Muscle of leg (tissue), 11 donors: ENCODE data around the gene EPHA4. TPM values are rescaled to one million over a fixed set of nuclear protein-coding genes. Genes with fewer than 3 reads are reported as not detected.

Experiments
- DNase-seq: peaks from one replicate; pipeline ENCODE4 v3.0.0; 2013
- H3K27ac ChIP-seq: one replicate; pipeline ENCODE4 v1.5.1; 2013; ENCODE audit warnings: mild to moderate bottlenecking, low read length, control low read depth
- H3K27me3 ChIP-seq: one replicate; pipeline ENCODE4 v1.6.1; 2013; ENCODE audit warnings: low read length; ENCODE audit not compliant: control insufficient read depth, insufficient read depth
- H3K36me3 ChIP-seq: one replicate; pipeline ENCODE4 v1.6.1; 2013; ENCODE audit warnings: low read length; ENCODE audit not compliant: control insufficient read depth, insufficient read depth
- H3K4me1 ChIP-seq: one replicate; pipeline ENCODE4 v1.6.1; 2013; ENCODE audit warnings: low read length; ENCODE audit not compliant: control insufficient read depth, insufficient read depth
- H3K4me3 ChIP-seq: one replicate; pipeline ENCODE4 v1.5.1; 2013; ENCODE audit warnings: low read length, control low read depth
- H3K9me3 ChIP-seq: replicated peaks from 2 replicates; pipeline ENCODE4 v1.6.1; 2013; ENCODE audit warnings: low read depth, low read length; ENCODE audit not compliant: control insufficient read depth
- WGBS: methylation state at CpG from one replicate; pipeline ENCODE4 v1.1.5; 2013; ENCODE audit warnings: missing lambda C conversion rate; ENCODE audit not compliant: insufficient coverage; 5-methylcytosine and 5-hydroxymethylcytosine counted together
- polyA plus RNA-seq, 8 donors: library from polyadenylated mRNA; unstranded; fragments of 120-200 nt; gene quantifications; one replicate each; pipeline versions ENCODE4 v1.2.1 to v1.2.3, GENCODE V29; 2013; ENCODE audit warnings: inconsistent platforms in 1 of 8, low replicate concordance in 1 of 8; ENCODE audit not compliant: insufficient read length in 8 of 8, insufficient read depth in 1 of 8
- total RNA-seq: library from RNA; stranded (reverse); fragments of 120-200 nt; gene quantifications from one replicate; pipeline ENCODE4 v1.2.4, GENCODE V29; 2013

EPHA4 gene
- total and polyA plus RNA-seq, 9 donors = 9.6 to 30.8 (median 15.1) TPM

DNA sequence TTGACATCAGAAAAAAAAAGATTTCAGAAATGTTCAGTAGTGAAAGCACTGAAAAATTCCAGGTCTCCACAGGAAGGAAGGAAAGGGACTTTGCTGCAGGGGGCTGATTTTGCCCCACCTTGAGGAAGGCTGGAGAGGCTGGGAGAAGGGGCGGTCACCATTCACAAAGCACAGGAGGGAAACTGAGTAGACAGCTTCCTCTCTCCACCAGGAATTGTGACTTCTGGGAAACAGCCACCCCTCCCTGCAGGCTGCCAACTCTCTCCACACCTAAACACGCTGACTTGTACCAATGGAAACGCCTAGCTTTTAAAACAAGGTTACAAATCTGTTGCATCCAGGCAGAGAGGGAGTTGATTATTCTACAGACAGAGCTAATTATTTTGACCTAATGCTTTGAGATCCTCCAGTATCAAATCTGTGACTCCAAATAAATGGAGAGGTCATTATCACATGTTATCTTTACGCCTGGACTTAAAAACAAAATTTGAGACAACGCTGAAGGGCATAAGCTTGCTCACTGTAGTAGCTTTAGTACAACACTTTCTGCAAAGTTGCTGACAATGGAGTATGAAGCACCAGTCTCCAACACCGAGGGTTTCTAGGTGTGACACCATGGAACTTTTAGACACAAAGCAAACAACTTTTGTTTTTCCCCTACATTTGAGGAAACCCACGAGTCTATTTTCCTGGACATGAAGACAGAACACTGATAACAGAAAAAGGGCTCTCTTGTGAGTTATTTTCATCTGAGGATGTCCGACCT, 42.7 kb downstream of the EPHA4 start:
- H3K27ac ChIP-seq = no peak overlapping the region
- H3K36me3 ChIP-seq = no peaks in the 10 kb centered on the region
- no peaks in the 10 kb centered on the region for H3K27me3 ChIP-seq
- H3K4me3 ChIP-seq = no peak overlapping the region
- DNase-seq = no peak
- H3K9me3 ChIP-seq = no peaks in the 10 kb centered on the region
- peaks cover 3% of the 10 kb centered on the region for H3K4me1 ChIP-seq
- WGBS = 90% methylated on average over 2 of the region's 8 CpGs

- Histone ChIP-seq H3K4me3 (no peak overlapping the region), H3K36me3 (no peaks in the 10 kb centered on the region), H3K9me3 (no peaks in the 10 kb centered on the region), H3K27me3 (no peaks in the 10 kb centered on the region), H3K27ac (no peak overlapping the region), H3K4me1 (peaks cover 3% of the 10 kb centered on the region)
- no CpG with 5 or more reads among the region's 6 CpGs for WGBS
- peak; percentile 33 for DNase-seq
Measured at GRCh38 chr2:221527776-221528309, 44.3 kb downstream of the EPHA4 start.

DNA sequence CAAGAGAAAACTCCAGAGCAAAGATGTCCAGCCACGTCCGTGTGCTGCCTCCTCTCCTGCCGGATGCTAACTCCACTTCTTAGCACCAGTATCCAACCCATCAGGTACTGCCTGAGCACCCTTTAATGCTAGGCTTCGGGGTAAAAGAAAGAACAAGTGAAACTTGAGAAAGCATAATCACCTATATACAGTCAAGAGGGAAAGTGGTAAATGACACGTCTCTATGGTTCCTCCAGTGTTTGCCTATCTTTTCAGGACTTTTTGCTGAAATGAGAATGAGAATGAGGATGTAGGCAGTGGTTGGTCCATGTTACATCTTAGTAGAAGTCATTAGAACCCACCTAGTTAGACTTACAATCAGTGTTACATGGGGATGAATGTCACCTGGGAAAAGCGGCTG, 47.9 kb downstream of the EPHA4 start:
- no CpG with 5 or more reads among the region's 6 CpGs for WGBS
- H3K27me3 ChIP-seq = no peaks in the 10 kb centered on the region
- H3K36me3 ChIP-seq = no peaks in the 10 kb centered on the region
- no peak overlapping the region for H3K4me3 ChIP-seq
- no peaks in the 10 kb centered on the region for H3K4me1 ChIP-seq
- no peaks in the 10 kb centered on the region for H3K9me3 ChIP-seq
- no peak overlapping the region for H3K27ac ChIP-seq
- no peak for DNase-seq

DNA sequence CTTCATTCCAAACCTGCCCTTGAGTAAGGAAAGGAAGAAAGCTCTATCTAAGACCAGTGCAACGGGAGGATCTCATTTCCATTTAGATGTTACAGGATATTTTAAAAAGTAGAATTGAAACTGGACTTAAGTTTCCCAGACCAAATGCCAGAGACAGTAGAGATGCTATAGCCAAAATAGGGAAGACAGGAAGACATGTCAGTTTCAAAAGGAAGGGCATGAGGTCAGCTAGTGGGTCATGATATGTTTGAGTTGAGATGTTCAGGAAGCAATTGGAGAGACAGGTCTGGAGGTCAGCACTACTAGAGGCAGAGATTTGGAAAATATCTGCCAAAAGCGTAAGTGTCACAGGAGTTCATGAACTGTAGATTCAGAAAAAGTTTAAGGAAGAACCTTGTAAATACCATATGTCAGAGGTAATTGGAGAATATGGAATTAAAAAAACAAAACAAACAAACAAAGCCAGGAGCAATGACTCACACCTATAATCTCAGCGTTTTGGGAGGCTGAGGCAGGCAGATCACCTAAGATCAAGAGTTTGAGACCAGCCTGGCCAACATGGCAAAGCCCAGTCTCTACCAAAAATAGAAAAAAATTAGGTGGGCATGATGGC, 50.8 kb downstream of the EPHA4 start:
- no peaks in the 10 kb centered on the region for H3K27me3 ChIP-seq
- H3K27ac ChIP-seq = no peak overlapping the region
- H3K4me3 ChIP-seq = no peak overlapping the region
- no peaks in the 10 kb centered on the region for H3K36me3 ChIP-seq
- DNase-seq = peak; percentile 34
- WGBS = no CpG with 5 or more reads among the region's 3 CpGs
- H3K4me1 ChIP-seq = peaks cover 7% of the 10 kb centered on the region
- H3K9me3 ChIP-seq = no peaks in the 10 kb centered on the region

- Histone ChIP-seq H3K4me1 (peaks cover 7% of the 10 kb centered on the region), H3K36me3 (no peaks in the 10 kb centered on the region), H3K27ac (no peak overlapping the region), H3K27me3 (no peaks in the 10 kb centered on the region), H3K4me3 (no peak overlapping the region), H3K9me3 (no peaks in the 10 kb centered on the region)
- no peak for DNase-seq
- WGBS = 37% methylated on average over 3 of the region's 7 CpGs
Measured at GRCh38 chr2:221518935-221519625, 53.0 kb downstream of the EPHA4 start.

- Histone ChIP-seq H3K9me3 (no peaks in the 10 kb centered on the region), H3K4me3 (no peak overlapping the region), H3K27ac (peak overlapping the region; percentile 29), H3K4me1 (peaks cover 7% of the 10 kb centered on the region), H3K36me3 (no peaks in the 10 kb centered on the region), H3K27me3 (no peaks in the 10 kb centered on the region)
- DNase-seq = peak; percentile 46
- WGBS = 40% methylated on average over 2 of the region's 7 CpGs
Measured at GRCh38 chr2:221518201-221518934, 53.7 kb downstream of the EPHA4 start.

DNA sequence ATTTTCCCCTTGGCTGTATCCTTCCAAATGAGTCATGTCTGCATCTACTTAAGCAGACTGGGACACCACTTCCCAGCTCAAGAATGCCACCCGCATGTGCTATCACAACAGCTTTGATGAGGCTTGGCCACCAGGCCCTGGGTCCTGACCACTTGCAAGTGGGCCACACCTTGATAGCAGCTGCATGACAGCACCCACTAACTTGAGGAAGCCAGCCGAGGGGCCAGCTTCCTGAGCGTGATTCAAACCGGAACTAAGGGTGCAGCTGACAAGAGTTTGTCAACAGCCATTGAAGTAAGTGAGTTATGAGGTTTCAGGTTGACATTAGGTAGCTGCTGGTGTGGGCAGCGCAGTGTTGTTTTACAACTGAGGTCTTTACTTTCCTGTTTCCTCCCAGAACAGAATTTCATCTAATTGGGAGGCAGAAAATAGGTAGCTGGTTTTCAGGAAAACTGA, 54.4 kb downstream of the EPHA4 start:
- Histone ChIP-seq H3K4me1 (peaks cover 7% of the 10 kb centered on the region), H3K36me3 (no peaks in the 10 kb centered on the region), H3K27ac (peak overlapping the region; percentile 29), H3K27me3 (no peaks in the 10 kb centered on the region), H3K4me3 (no peak overlapping the region), H3K9me3 (no peaks in the 10 kb centered on the region)
- WGBS = 64% methylated on average over 4 of the region's 5 CpGs
- DNase-seq = peak; percentile 54

- Histone ChIP-seq H3K4me3 (no peak overlapping the region), H3K36me3 (no peaks in the 10 kb centered on the region), H3K9me3 (no peaks in the 10 kb centered on the region), H3K27me3 (no peaks in the 10 kb centered on the region), H3K27ac (no peak overlapping the region), H3K4me1 (peaks cover 7% of the 10 kb centered on the region)
- no peak for DNase-seq
- WGBS = 13% methylated on average over 1 of the region's 4 CpGs
Measured at GRCh38 chr2:221517146-221517695, 54.9 kb downstream of the EPHA4 start.

DNA sequence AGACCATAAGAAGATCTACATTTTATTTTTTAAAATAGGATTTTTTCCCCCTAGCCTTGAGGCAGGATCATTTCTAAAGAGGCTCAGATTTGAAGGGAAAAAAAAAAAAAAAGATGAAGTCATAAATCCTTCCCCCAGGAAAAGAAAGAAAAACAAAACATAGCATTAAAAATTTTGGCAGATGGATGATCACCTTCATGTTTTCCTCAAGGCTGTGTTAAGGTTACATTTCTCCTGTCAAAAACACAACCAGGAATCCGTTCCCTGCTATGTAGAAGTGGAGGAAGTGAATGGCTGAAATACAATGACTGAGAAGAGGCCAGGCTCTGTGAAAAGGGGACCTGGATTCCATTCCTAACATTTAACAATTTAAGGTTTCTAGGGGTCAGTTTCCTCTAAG, 56.2 kb downstream of the EPHA4 start:
- H3K27ac ChIP-seq = no peak overlapping the region
- no CpG with 5 or more reads among the region's 1 CpG for WGBS
- no peaks in the 10 kb centered on the region for H3K9me3 ChIP-seq
- DNase-seq = no peak
- H3K4me3 ChIP-seq = no peak overlapping the region
- no peaks in the 10 kb centered on the region for H3K36me3 ChIP-seq
- peaks cover 7% of the 10 kb centered on the region for H3K4me1 ChIP-seq
- no peaks in the 10 kb centered on the region for H3K27me3 ChIP-seq
